Motor neuron (in vitro differentiated cells): ENCODE measurements around the gene RAB3A. TPM values are rescaled to one million over a fixed set of nuclear protein-coding genes. Genes with fewer than 3 reads are reported as not detected.
"Not testable (repeated sequence)": the region's sequence is repeated elsewhere in the genome, so short reads cannot be mapped to it uniquely, and the experiment has no call there.

Experiments
- ATAC-seq, 8 experiments: fragments of 200-7000 bp; cut with Tn5 transposase; replicated peaks in 6 of 8; 2 replicates each; pipeline ENCODE4 v1.8.0; 2021; ENCODE audit warnings: mild to moderate bottlenecking in 8 of 8, moderate library complexity in 8 of 8
- H3K27ac ChIP-seq, 2 donors: fragments of 250-450 bp; sonication (Bioruptor Pico); 2 replicates each; pipeline ENCODE4 v1.9.0; 2021; ENCODE audit warnings: antibody characterized with exemption in 2 of 2, mild to moderate bottlenecking in 2 of 2, moderate library complexity in 1 of 2
- H3K4me1 ChIP-seq, 2 donors: fragments of 250-450 bp; sonication (Bioruptor Pico); replicated peaks in 1 of 2; 2 replicates each; pipeline ENCODE4 v1.6.1; 2021; ENCODE audit warnings: antibody characterized with exemption in 2 of 2, mild to moderate bottlenecking in 2 of 2, moderate library complexity in 1 of 2
- H3K4me3 ChIP-seq, 5 donors: fragments of 250-450 bp; sonication (Bioruptor Pico); 2 replicates each; pipeline ENCODE4 v1.9.0; 2021; ENCODE audit warnings: antibody characterized with exemption in 5 of 5, mild to moderate bottlenecking in 5 of 5, moderate library complexity in 4 of 5
- WGBS, 10 experiments: fragments of 450-650 bp; shearing (Covaris generic); methylation state at CpG; one replicate each; pipeline ENCODE4 v1.0.0; 2022; 5-methylcytosine and 5-hydroxymethylcytosine counted together
- in situ Hi-C, 9 experiments: fragments of 400-800 bp; cut with MboI; loops; one replicate each; pipeline ENCODE4 v1.15.0; 2021; ENCODE audit warnings: low sequenced_read_pairs in 9 of 9, low pct_unique_long_range_greater_than_20kb in 2 of 9; ENCODE audit not compliant: unreplicated experiment in 9 of 9
- total RNA-seq, 8 experiments: library from RNA; unstranded; fragments of 300-600 nt; gene quantifications; 2 replicates each; pipeline versions ENCODE4 v1.2.3 to v1.2.4, GENCODE V29; 2022

RAB3A gene
- total RNA-seq, 8 experiments from 2014 or later: 2.7 to 142 (median 32.3) TPM

DNA sequence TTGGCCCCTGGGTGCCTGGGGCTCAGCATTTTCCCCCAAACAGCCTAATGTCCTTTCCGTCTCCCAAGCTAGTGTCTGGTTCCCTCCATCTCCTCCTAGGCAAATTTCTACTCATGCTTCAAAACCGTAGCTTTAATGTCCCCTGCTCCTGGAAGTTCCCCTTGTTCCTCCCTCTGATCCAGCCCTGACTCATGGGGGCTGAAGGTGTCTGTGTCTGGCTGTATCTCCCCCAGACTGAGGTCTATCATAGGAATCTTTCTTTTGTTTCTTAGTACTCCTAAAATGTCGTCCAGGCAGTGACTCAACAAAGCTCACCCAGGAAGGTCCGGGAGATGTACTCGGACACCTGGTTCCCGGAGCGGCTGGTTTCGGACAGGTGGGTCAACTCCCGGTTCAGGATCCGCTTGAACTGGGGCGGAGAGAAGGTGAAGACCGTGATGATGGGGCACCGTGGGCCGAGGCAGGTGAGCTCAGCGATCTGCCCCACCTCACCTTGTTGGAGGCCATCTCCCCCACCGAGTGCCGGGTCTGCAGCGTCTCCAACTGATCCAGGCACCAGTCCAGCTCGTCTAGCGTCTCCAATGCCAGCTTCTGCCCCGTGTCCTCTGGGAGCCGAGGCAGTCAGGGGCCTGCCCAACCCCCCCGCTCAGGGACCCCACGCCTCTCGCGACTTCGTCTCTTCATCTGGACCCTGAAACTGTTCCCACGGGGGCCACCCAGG lies 16.2 kb upstream of the RAB3A start:
- Histone ChIP-seq H3K27ac (no peak overlapping the region), H3K4me3 (no peak overlapping the region), H3K4me1 (peaks cover 0 to 4% of the 10 kb centered on the region in 2 donors)
- WGBS, 10 experiments: 16 to 88% (median 73%) methylated on average over 1 to 17 of the region's 28 CpGs; no CpG with 5 or more reads in 3 of the 10 experiments
- no peak for ATAC-seq
- in situ Hi-C loops: no loop called here

DNA sequence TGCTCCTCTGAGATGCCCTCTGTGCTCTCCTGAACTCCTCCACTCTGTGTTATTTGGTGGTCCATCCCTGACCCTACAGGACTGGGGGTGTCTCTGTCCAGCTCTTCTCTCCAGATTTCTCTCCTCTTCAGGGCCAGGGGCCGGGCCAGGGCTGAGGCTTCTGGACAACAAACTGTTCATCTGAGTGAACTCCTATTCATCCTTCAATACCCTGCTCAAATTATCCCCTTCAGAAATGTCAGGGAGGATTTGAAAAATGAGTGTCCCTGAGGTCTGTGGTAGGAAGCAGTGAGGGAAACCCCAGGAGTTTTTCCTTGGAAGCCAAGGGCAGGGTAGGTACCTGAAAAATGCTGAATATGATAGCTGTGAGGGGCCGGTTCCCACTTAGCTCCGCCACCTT lies 14.8 kb upstream of the RAB3A start:
- no peak for ATAC-seq
- no peak overlapping the region for H3K4me3 ChIP-seq
- H3K27ac ChIP-seq: no peak overlapping the region
- H3K4me1 ChIP-seq: no peaks in the 10 kb centered on the region
- 40 to 90% (median 80%) methylated on average over 1 to 3 of the region's 3 CpGs; no CpG with 5 or more reads in 5 of the 10 experiments for WGBS, 10 experiments
- in situ Hi-C loops: no loop called here

GRCh38 chr19:18218159-18218558 lies 14.3 kb upstream of the RAB3A start:
- 47 to 88% (median 69%) methylated on average over 1 to 7 of the region's 17 CpGs; no CpG with 5 or more reads in 3 of the 10 experiments for WGBS, 10 experiments
- Histone ChIP-seq H3K27ac (no peak overlapping the region), H3K4me3 (no peak overlapping the region), H3K4me1 (no peaks in the 10 kb centered on the region)
- in situ Hi-C loops: no loop called here
- ATAC-seq: peak in 2 of 8 experiments; percentile 12 to 21

DNA sequence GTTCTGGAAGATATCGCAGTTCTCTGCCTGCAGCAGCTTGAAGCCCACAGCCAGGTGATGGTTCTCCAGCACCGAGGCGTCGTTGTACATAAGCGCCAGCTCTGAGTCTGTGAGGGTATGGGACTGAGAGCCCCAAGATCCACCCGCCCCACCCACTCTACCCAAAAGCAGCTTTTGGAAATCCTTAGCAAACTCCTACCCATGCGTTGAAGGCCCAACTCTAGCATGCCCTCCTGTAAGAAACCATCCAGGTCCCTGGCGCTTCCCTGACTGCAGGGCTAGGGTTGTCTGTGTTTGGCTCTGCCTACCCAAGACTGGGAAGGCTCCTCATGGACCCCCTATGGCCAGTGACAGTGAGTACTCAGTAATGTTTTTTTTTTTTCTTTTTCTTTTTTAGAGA lies 12.9 kb upstream of the RAB3A start:
- no peak for ATAC-seq
- in situ Hi-C loops: no loop called here
- no peak overlapping the region for H3K27ac ChIP-seq
- H3K4me3 ChIP-seq: no peak overlapping the region
- no peaks in the 10 kb centered on the region for H3K4me1 ChIP-seq
- WGBS, 10 experiments: 50 to 100% (median 83%) methylated on average over 1 to 3 of the region's 8 CpGs; no CpG with 5 or more reads in 5 of the 10 experiments

DNA sequence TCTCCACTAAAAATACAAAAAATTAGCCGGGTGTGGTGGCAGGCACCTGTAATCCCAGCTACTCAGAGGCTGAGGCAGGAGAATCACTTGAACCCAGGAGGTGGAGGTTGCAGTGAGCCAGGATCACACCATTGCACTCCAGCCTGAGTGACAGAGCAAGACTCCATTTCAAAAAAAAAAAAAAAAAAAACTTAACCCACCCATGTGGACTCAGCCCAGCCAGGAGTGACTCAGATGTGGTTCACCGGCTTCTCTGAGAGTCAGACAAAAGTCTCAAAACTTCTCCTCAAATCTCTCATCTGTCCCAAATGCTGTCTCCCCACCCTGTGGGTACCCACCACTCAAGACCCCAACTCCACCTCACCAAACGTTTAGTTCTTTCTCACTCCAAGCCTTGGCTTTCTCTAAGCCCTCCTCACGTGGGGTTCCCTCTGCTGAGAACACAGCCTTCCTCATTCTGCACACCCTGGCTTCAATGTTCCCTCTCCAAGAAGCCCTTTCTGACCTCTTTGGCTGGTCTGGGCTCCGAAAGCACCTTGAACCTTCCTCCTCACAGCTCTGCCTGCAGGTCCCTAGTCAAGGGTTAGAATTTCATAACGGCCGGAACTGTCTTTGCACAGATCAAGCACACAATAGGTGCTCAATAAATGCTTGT lies 11.1 kb upstream of the RAB3A start:
- Histone ChIP-seq H3K4me1 (no peaks in the 10 kb centered on the region), H3K4me3 (no peak overlapping the region), H3K27ac (no peak overlapping the region)
- ATAC-seq: peak in 3 of 8 experiments; percentile 25 to 93 (median 89)
- 0 to 86% (median 47%) methylated on average over 1 to 6 of the region's 7 CpGs; no CpG with 5 or more reads in 4 of the 10 experiments for WGBS, 10 experiments
- in situ Hi-C loops: no loop called here

DNA sequence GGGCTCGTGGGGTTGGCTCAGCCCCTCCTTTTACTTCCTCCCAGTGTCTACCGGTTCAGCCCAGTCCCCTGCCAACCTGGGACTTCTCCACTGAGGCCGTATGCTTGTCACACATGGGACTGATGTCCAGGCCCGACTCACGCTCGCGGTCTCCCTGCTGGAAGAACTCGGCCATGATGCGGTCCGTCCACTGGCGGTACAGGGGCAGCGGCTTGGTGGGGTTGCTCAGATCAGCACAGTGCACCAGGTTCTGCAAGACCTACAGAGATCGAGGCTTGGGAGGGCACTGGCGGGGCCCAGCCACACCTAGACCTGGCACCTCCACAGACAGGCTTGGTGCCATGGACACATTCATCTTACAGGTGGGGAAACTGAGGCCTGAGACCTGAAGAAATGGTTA lies 7.8 kb upstream of the RAB3A start:
- in situ Hi-C loops: no loop called here
- WGBS, 10 experiments: 32 to 100% (median 80%) methylated on average over 1 to 4 of the region's 14 CpGs; no CpG with 5 or more reads in 6 of the 10 experiments
- Histone ChIP-seq H3K4me3 (no peak overlapping the region), H3K4me1 (no peaks in the 10 kb centered on the region), H3K27ac (no peak overlapping the region)
- ATAC-seq: no peak

DNA sequence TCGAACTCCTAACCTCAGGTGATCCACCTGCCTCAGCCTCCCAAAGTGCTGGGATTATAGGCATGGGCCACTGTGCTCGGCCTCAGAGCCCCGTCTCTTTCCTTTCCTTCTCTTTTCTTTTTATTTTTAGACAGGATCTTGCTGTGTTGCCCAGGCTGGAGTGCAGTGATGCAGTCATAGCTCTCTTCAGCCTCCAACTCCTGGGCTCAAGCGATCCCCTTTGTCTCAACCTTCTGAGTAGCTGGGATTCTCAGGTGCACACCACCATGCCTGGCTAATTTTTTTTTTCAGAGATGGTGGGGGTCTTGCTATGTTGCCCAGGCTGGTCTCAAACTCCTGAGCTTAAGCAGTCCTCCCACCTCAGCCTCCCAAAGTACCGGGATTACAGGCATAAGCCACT lies 6.1 kb upstream of the RAB3A start:
- H3K27ac ChIP-seq, in situ Hi-C loops, H3K4me3 ChIP-seq, ATAC-seq: not testable (repeated sequence)
- WGBS, 10 experiments: 51 to 100% (median 85%) methylated on average over 2 to 4 of the region's 5 CpGs; no CpG with 5 or more reads in 5 of the 10 experiments
- peaks cover 11 to 12% of the 10 kb centered on the region in 2 donors for H3K4me1 ChIP-seq

DNA sequence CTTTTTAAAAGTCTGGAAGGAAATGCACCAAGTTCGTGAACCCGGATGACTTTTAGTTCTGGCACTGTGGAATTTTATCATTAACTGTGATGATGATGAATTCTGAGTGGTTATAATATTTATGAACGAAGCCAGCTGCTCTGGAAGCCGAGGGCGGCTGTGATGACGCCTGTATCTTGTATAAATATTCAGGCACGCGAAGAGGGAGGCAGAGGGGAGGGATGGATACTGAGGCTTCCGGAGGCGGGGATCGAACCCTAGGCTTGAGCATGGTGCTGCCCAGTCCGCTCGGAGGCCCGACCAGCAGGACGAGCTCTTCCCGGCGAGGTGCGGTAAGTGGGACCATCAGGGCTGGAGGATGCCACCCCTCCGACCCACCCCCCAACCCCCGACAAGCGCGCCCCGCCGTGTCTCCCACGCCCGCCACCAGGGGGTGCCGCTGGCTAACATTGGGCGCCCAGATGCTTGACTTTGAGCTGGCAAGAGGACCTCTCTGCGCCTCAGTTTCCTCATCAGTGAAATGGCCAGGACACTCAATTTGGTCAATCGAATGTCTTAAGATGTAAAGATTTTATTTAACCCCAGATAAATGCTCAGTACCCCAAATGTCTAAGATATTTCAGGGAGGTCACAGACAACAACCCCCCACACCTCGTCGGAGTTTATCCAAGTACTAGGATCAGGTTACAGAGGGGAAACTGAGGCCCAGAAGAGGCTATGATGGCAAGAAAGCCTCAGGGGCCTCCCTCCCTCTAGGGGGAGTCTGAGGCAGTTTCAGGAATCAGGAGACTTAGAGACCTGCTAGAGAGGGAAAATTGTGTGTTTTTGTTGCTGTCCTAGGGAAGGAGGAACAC lies 4.5 kb upstream of the RAB3A start:
- Histone ChIP-seq H3K4me1 (peaks cover 11 to 12% of the 10 kb centered on the region in 2 donors), H3K27ac (no peak overlapping the region), H3K4me3 (no peak overlapping the region)
- WGBS, 10 experiments: 0 to 91% (median 64%) methylated on average over 2 to 21 of the region's 32 CpGs; no CpG with 5 or more reads in 1 of the 10 experiments
- peak in 3 of 8 experiments; percentile 6 to 18 (median 13) for ATAC-seq
- in situ Hi-C loops: no loop called here

DNA sequence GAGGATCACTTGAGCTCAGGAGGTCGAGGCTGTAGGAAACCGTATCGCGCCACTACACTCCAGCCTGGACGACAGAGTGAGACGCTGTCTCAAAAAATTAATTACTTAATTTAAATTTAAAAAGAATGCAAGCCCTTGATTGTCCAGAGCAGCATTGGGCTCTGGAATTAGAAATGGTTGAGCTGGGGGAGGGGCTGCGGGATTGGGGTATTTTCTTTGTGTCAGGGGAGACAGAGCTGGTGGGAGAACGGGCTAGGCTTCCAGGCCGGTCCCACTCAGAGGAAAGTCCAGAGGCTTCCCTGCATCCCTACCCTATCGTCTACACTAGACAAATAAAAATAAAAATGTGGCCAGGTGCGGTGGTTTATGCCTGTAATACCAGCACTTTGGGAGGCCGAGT lies 2.2 kb upstream of the RAB3A start:
- in situ Hi-C loops: no loop called here
- no peak for ATAC-seq
- H3K4me1 ChIP-seq: peaks cover 15 to 16% of the 10 kb centered on the region in 2 donors
- peak overlapping the region in 3 of 5 donors; percentile 42 to 47 (median 45) for H3K4me3 ChIP-seq
- 20 to 97% (median 69%) methylated on average over 1 to 9 of the region's 12 CpGs; no CpG with 5 or more reads in 1 of the 10 experiments for WGBS, 10 experiments
- peak overlapping the region; percentile 86 to 91 for H3K27ac ChIP-seq

DNA sequence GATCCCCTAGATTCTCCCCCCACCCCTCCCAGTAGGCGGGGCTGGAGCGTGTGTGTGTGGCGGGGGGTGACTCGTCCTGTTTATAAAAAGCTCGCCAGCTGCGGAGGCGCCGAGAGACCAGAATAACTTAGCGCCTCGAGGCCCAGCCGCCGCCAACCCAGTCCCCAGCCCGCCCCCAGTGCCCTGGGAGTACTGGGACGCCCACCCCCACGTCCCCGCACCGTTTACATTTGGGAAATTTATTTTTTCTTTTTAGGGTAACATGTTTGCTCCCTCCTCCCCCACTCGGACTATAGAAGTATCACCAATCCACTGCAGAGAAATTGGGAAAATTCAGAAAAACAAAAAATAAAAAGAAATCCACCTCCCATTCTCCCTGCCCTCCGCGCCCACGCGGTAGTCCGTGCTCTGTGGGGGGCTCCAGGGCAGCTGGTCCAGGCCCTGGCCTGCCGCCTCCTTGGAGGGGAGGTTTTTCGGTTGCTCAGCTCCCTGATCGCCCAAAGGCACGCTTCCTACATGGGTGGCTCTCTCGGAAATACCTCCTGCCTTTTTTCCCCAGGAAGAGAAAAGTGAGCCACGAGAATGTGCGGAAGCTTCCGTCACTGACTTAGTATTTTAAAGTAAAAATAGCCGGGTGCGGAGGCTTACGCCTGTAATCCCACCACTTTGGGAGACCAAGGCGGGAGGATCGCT lies 1.5 kb upstream of the RAB3A start:
- peak in 6 of 8 experiments; percentile 0 to 11 (median 4) for ATAC-seq
- peaks cover 15 to 16% of the 10 kb centered on the region in 2 donors for H3K4me1 ChIP-seq
- H3K4me3 ChIP-seq: peak overlapping the region; percentile 32 to 47 (median 42)
- WGBS, 10 experiments: 20 to 71% (median 49%) methylated on average over 5 to 12 of the region's 36 CpGs; no CpG with 5 or more reads in 3 of the 10 experiments
- in situ Hi-C loops: no loop called here
- peak overlapping the region; percentile 86 to 91 for H3K27ac ChIP-seq

DNA sequence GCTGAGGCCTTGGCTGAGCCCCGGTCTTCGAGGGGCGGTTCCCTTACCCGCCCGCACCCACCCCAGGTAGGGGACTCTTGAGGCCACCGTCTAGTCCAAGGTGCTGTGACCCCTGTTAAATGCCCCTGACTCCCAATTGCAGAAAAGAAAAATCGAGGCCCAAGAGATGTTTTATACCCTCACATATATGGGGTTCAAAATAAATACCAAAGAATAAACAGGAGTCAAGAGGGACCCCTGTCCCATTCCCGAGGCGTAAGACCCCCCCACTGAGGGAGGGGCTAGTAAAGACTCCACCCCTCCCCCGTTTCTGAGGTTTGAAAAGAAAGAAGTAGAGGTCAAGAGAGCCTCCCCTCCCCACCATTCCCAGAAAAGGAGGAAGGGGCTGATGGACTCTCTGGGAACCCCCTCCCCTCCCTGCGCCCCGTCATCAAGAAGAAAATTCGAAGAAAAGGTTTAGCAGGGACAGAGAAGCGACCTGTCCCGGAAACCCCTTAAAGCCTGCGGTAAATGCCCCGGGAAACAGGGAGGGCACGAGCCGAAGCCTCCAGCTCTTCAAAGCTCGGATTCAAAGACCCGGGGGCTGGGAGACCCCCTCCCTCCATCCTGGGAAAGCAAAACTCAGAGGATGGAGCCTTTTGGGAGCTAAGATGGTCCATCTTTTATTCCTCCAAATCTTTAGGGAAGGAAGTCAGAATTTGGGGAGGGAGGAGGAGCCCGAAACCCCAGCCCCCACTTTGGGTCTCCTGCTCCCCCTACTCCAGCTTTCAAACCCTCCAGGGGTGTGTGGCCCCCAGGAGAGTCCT lies 755 bp upstream of the RAB3A start:
- Histone ChIP-seq H3K27ac (peak overlapping the region; percentile 86 to 91), H3K4me1 (peaks cover 15 to 16% of the 10 kb centered on the region in 2 donors), H3K4me3 (peak overlapping the region; percentile 32 to 47 (median 42))
- peak in 7 of 8 experiments; percentile 2 to 26 (median 17) for ATAC-seq
- in situ Hi-C loops: no loop called here
- WGBS, 10 experiments: 0 to 10% (median 0%) methylated on average over 2 to 7 of the region's 22 CpGs; no CpG with 5 or more reads in 3 of the 10 experiments
